ENCODE data around the gene ERICH4.
"Not testable (repeated sequence)": the region's sequence is repeated elsewhere in the genome, so short reads cannot be mapped to it uniquely, and the experiment has no call there.

ERICH4 gene

GRCh38 chr19:41434450-41434849 lies 8.5 kb upstream of the ERICH4 start:
- H3K4me3 ChIP-seq (ENCODE audit: low read depth, low read length), result no peak overlapping the region

GRCh38 chr19:41435376-41435775 lies 7.6 kb upstream of the ERICH4 start:
- H3K4me3 ChIP-seq (ENCODE audit: low read depth, low read length), result not testable (repeated sequence)

GRCh38 chr19:41435936-41436673 lies 6.9 kb upstream of the ERICH4 start:
- H3K4me3 ChIP-seq (ENCODE audit: low read depth, low read length), result no peak overlapping the region

- H3K4me3 ChIP-seq (ENCODE audit: low read depth, low read length), result no peak overlapping the region
Measured at GRCh38 chr19:41436674-41436951, 6.3 kb upstream of the ERICH4 start.

GRCh38 chr19:41437944-41438574 lies 4.9 kb upstream of the ERICH4 start:
- H3K4me3 ChIP-seq (ENCODE audit: low read depth, low read length), result no peak overlapping the region

- H3K4me3 ChIP-seq (ENCODE audit: low read depth, low read length), result peak within 1 kb of the TSS; percentile 91
Measured at GRCh38 chr19:41439441-41440222, 3.3 kb upstream of the ERICH4 start, which contains the start of gene DMAC2. TSS of gene DMAC2 (minus strand) at chr19:41439912. CDS start at chr19:41439899, 13 bp downstream.

- no peak overlapping the region for H3K4me3 ChIP-seq (ENCODE audit: low read depth, low read length)
Measured at GRCh38 chr19:41441321-41441945, 1.5 kb upstream of the ERICH4 start.

- H3K4me3 ChIP-seq (ENCODE audit: low read depth, low read length), result no peak overlapping the region
Measured at GRCh38 chr19:41443813-41444455, 978 bp downstream of the ERICH4 start.

GRCh38 chr19:41445575-41445974 lies 2.6 kb downstream of the ERICH4 start:
- H3K4me3 ChIP-seq (ENCODE audit: low read depth, low read length), result no peak overlapping the region

GRCh38 chr19:41447732-41448332 lies 4.9 kb downstream of the ERICH4 start:
- H3K4me3 ChIP-seq (ENCODE audit: low read depth, low read length), result no peak overlapping the region

GRCh38 chr19:41449079-41449864 lies 6.3 kb downstream of the ERICH4 start:
- H3K4me3 ChIP-seq (ENCODE audit: low read depth, low read length), result no peak overlapping the region

- H3K4me3 ChIP-seq (ENCODE audit: low read depth, low read length), result no peak overlapping the region
Measured at GRCh38 chr19:41449865-41450178, 6.9 kb downstream of the ERICH4 start.

- H3K4me3 ChIP-seq (ENCODE audit: low read depth, low read length), result no peak overlapping the region
Measured at GRCh38 chr19:41452584-41453275, 9.8 kb downstream of the ERICH4 start.

GRCh38 chr19:41455936-41456335 lies 13.0 kb downstream of the ERICH4 start:
- H3K4me3 ChIP-seq (ENCODE audit: low read depth, low read length), result no peak overlapping the region

GRCh38 chr19:41456342-41456918 lies 13.5 kb downstream of the ERICH4 start:
- no peak overlapping the region for H3K4me3 ChIP-seq (ENCODE audit: low read depth, low read length)

GRCh38 chr19:41457241-41457640 lies 14.3 kb downstream of the ERICH4 start:
- H3K4me3 ChIP-seq (ENCODE audit: low read depth, low read length), result no peak overlapping the region

- H3K4me3 ChIP-seq (ENCODE audit: low read depth, low read length), result no peak overlapping the region
Measured at GRCh38 chr19:41462497-41462896, 19.5 kb downstream of the ERICH4 start.

- H3K4me3 ChIP-seq (ENCODE audit: low read depth, low read length), result not testable (repeated sequence)
Measured at GRCh38 chr19:41463257-41464256, 20.6 kb downstream of the ERICH4 start.

Measured in iPS-11a (cell line).